HG02798 (cell line): ENCODE measurements around the gene TRPM7.
"Not testable (repeated sequence)": the region's sequence is repeated elsewhere in the genome, so short reads cannot be mapped to it uniquely, and the experiment has no call there.

ENCODE experiments used
- ATAC-seq: cut with Tn5 transposase; IDR thresholded peaks from one replicate; pipeline ENCODE4 v1.9.1; 2021; ENCODE audit warnings: mild to moderate bottlenecking; ENCODE audit not compliant: unreplicated experiment, poor library complexity

TRPM7 gene, protein sequence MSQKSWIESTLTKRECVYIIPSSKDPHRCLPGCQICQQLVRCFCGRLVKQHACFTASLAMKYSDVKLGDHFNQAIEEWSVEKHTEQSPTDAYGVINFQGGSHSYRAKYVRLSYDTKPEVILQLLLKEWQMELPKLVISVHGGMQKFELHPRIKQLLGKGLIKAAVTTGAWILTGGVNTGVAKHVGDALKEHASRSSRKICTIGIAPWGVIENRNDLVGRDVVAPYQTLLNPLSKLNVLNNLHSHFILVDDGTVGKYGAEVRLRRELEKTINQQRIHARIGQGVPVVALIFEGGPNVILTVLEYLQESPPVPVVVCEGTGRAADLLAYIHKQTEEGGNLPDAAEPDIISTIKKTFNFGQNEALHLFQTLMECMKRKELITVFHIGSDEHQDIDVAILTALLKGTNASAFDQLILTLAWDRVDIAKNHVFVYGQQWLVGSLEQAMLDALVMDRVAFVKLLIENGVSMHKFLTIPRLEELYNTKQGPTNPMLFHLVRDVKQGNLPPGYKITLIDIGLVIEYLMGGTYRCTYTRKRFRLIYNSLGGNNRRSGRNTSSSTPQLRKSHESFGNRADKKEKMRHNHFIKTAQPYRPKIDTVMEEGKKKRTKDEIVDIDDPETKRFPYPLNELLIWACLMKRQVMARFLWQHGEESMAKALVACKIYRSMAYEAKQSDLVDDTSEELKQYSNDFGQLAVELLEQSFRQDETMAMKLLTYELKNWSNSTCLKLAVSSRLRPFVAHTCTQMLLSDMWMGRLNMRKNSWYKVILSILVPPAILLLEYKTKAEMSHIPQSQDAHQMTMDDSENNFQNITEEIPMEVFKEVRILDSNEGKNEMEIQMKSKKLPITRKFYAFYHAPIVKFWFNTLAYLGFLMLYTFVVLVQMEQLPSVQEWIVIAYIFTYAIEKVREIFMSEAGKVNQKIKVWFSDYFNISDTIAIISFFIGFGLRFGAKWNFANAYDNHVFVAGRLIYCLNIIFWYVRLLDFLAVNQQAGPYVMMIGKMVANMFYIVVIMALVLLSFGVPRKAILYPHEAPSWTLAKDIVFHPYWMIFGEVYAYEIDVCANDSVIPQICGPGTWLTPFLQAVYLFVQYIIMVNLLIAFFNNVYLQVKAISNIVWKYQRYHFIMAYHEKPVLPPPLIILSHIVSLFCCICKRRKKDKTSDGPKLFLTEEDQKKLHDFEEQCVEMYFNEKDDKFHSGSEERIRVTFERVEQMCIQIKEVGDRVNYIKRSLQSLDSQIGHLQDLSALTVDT (N-terminal part only)

DNA sequence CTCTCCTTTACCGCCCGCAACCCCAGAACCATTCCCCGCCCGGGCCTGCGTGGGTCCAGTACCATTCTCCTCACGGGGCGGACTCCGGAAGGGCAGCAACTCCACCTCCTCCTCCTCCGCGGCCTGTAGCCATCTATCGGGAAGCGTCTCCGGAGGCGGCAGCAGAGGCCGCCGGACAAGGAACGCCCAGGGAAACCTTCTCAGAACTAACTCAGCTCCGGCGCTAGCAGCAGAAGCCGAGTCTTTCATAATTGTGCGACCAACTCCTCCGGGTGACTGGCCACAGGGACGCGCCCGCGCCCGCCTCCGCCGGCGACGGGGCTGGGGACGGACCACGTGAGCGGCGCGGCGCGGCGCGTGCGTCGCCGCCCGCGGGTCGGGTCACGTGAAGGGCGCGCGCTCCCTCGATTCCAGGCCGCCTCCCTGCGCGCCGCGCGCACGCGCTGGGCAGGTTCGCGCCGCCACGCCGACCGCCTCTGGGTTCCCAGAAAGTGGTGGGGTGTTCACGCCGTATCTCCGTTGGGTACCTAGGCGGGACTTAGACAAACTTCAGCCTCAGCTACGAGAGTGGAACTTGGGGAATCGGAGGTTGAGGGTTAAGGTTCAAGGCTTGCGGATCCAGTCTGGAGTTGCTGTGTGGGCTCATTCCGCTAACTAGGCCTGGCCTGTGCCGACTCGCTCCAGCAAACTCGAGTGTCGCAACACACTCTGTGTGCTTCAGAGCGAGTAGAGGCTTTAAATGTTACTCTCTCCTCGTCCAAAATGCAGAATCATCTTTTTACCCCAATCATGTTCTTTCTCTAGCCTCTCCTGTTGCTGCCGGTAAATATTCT lies at the start of gene TRPM7:
TSS of gene TRPM7 (minus strand) at position 329 of the 833 bp plus-strand sequence. CDS start at position 65, 264 bp downstream.
- ATAC-seq, result peak; percentile 90

DNA sequence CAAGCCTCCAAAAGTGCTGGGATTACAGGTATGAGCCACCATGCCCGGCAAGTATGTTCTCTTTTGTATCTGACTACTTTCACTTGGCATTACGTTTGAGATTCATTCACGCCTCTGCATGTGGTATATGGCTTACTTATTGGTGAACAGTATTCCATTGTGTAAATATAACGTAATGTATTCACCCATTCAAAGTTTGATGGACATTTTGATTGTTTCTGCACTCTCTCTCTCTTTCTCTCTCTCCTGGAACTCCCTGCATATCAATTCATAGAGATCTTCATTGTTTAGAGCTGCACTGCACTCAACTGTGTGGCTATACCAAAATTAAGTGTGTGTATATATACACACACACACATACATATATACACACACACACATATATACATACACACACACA lies 48.6 kb upstream of the TRPM7 start:
- no peak for ATAC-seq

DNA sequence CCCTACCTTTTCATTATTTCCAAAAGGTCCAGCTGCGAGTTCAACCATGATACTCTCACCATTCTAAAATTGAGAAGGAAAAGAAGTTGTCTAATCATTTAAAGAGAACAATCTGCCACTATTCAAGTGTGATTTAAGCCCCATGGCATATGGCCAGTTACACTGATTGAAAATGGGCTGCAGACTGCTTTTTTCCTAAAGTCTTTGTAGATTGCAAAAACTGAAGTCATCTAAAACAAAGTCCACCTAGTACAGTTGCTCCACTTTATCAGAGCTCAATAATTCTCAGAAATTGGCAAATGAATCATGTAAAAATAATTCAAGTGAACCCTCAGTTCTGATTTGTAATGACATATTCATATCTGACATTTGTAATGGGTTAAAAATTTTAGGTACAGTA lies 39.7 kb upstream of the TRPM7 start:
- no peak for ATAC-seq

DNA sequence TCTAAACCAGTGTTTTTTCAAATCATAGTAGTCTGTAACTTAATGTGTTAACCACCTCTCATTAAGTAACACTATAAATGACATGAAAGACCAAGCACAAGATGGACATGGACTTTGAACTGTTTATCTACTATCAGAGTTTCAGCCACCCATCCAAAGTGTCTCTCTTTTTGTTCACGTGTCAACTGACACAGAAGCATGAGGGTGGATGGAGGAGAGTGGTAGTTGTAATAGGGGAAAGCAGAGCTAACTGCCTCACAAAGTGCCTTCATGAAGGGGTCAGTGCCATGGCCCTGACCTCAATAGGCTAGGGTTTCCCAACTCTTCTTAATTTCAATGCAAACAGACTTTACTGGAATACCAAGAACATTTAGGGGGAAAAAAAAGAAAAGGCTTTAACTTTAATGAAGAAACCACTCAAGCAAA lies 32.1 kb upstream of the TRPM7 start:
- no peak for ATAC-seq

DNA sequence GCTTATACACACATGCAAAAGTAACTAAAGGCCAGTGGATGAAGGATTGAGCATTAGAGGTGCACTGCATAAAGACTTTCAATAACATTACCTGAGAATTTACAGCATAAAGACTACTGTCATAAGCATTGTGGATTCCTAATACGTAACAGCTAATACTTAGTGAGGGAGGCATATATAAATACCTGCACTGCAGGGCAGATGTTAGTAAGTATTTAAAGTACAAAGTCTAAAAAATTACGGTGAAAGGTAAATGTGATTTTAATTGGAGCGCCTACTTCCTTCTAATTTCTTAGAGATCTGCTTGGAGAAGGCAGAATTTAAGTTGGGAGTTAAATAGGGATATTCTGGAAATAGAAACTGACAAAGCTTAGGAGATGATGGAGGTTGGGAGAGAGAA lies 25.4 kb upstream of the TRPM7 start:
- no peak for ATAC-seq

DNA sequence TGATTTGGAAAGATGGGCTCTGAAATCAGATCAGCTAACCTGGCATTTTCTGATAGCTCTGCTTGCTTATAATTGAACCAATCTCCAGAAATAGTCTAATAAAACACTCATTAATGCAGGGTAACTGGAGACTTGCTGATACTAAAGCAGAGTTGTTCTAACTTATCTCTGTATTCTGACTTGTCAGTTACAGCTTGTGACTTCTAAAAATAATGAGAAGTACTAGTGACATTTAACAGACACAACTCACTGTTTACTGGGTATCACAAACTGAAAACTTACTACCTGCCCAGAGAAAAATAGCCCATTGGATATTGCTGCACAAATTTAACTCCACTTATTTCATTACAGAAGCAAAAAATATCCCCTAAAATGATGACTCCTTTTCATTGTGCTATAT lies 24.0 kb upstream of the TRPM7 start:
- ATAC-seq, result no peak

DNA sequence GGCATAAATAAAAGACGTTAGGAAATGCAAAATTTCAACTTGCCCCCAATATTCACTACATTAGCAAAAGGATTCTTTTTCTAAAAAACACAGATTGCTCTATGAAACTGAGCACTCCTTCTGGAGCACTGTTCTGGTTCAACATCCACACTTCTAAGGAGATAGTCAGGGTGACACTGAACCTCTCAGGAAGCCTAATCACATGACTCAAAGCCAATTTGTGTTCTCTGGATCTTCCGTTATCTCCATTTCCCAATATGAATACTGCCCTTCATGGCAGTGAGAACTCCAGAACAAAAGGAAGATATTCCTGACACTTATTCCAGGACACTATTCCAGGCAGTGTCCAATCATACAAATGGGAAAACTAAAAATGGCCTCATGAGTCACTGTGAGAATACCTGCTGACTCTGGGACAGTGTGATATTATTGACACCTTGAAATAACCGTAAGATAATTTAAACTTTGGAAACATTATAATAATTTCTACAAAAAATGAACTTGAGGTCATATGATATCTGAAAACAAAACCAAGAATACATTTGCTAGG lies 21.4 kb upstream of the TRPM7 start:
- ATAC-seq, result no peak

DNA sequence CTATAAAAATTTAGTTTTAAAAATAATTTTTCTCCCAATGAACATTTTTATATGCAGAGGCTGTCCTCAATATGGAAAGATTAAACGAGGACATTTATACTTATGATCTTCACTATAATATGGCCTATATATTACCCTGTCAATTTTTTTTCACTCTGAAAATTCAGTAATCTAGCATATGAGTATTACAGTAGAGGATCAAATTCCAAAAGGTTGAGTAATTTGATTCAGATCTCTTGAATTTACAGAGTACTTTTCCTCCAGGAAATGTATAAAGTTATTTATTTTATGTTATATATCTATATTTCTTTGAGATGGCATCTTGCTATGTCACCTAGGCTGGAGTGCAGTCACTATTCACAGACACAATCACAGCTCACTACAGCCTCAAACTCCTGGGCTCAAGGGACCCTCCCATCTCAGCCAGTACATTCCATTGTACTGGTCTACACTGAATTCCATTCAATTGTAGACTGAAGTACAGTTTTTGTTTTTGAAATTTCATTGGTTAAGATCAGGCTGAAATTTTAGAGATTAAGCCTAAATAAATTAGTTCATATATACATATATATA lies 16.3 kb upstream of the TRPM7 start:
- ATAC-seq, result no peak

DNA sequence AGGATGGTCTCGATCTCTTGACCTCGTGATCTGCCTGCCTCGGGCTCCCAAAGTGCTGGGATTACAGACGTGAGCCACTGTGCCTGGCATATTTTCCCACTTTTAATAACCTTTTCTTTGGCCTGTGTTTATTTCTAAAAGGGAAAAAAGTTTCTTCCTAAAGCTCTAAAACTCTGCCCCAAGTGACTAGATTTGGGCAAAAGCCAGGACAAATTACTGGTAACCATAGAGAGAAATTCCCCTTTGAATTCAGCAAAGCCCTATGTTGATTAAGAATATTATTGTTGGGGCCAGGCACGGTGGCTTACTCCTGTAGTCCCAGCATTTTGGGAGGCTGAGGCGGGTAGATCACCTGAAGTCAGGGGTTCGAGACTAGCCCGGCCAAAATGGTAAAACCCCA lies 11.5 kb upstream of the TRPM7 start:
- no peak for ATAC-seq

DNA sequence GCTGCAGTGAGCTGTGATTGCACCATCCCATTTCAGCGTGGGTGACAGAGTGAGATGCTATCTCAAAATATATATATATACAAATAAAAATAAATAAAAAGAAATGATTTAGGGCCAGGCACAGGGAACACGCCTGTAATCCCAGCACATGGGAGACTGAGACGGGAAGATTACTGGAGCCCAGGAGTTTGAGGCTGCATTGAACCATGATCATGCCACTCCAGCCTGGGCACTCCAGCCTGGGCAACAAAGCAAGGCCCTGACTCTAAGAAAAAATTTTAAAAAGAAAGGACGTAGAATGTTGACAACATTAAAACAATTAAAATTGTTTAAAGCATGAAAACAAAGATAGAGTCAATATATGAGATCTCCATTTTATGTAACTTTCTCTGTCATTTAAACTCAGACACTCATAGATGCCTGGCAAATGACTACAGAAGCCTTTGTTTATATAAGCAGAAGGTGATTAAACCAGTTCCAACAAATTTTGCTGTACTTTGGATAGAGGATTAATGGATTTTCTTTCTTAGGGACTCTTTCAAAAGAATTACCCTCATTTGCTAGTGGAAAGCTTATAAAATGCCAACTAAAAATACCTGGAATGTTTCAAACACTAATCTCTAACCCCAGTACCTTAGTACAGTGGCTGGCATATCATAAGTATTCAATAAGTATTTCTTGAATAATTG lies 10.7 kb upstream of the TRPM7 start:
- ATAC-seq, result no peak

DNA sequence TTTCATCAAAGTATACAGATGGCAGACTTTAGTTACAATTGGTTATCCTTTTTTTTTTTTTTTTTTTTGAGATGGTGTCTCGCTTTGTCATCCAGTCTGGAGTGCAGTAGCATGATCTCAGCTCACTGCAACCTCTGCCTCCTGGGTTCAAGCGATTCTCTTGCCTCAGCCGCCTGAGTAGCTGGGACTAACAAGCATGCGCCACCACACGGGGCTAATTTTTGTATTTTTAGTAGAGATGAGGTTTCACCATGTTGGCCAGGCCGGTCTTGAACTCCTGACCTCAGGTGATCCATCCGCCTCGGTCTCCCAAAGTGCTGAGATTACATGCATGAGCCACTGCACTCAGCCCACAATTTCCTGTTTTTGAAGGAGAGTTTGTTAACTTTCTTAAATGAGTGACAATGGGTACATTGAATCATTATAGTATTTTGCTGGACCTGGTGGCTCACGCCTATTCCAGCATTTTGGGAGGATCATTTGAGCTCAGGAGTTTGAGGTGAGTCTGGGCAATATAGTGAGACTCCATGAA lies 8.1 kb upstream of the TRPM7 start:
- not testable (repeated sequence) for ATAC-seq

DNA sequence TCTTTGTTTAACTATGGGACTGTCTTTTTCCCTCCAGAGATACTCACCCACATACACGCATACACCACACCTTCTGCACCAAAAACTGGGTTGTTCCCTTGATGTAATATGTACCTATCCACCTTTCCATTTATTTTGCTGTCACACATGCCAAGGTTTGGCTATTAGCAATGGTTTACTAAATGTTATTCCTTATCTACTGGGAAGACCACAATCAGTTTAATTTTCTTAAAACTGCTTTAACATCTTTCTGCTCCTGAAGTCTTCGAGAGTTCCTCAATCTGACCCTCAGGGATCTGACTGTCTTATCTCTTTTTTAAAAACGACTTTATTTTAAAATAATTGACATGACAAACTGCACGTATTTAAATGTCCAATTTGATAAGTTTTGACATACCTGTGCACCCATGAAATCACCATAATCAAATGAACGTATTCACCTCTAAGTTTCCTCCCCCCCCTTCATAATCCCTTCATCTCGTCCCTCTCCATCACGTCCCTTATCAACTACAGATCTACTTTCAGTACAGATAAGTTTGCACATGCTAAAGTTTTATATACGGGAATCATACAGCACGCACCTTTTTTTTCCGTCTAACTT lies 805 bp upstream of the TRPM7 start:
- ATAC-seq, result no peak

DNA sequence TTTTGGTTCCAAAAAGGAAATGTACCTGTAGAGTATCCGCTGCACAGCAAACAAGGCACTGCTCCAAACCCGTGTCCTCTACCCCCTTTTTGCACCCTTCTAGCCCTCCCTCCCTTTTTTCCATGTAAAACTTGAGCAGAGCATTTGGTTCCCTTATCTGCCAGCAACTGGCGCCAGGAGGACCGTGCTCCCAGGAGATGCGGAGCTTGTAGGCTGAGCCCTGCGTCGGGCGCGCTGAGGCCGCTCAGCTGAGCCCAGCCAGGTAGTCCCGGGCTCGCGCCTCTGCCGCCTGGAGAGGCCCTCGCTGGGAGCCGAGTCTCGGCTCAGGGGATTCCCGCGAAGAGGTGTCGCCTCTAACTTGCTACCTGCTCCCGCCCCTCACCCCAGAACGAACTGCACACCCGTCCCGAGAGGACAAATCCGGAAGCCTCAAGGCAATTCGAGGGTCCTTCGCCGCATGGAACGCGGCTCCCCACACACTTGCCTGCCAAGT lies 575 bp downstream of the TRPM7 start:
- ATAC-seq, result peak; percentile 71

DNA sequence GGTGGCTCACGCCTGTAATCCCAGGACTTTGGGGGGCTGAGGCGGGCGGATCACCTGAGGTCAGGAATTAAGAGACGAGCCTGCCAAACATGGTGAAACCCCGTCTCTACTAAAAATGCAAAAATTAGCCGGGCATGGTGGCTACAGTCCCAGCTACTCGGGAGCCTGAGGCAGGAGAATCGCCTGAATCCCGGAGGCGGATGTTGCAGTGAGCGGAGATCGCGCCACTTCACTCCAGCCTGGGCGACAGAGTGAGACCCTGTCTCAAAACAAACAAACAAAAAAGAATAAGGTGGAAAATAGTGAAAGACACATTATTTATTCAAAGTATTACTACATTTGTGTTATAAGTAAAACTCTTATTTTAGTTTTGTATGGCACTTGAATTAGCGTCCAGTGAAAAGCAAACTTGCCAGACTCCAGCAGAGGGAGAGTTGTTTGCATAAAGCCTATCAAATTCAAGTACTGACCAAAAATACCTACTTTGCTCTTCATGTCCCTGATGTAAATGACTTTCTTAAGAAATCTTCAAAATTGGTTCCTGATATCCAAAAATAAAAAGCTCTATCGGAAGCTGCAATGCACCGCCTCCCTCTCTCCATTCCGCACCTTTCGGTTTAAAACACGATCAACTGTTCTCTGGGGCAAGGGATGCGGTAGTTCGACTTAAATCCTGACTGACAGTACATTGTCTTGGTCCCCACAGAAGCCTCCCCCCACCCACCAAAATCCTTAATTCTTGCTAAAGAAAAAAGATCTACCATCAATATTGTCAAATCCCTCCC lies 1.2 kb downstream of the TRPM7 start:
- no peak for ATAC-seq

DNA sequence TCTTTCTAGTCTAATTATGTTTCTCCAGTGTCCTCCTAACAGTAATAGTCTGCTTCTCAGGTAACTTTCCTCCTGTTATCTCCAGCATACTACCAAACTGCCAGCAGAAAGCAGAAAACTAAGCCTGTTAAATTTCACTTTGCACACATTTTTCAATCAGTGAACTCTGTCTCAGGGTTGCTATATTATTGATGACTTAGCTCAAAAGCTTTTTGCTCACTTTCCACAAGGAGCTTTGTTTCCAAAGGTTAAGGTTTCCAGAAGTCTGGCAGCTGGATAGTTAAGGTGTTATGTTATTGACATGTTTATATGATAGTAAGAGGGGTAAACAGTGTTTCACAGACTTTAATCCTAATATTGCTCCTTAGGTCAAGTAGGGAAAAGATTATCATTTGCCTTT lies 5.1 kb downstream of the TRPM7 start:
- no peak for ATAC-seq

DNA sequence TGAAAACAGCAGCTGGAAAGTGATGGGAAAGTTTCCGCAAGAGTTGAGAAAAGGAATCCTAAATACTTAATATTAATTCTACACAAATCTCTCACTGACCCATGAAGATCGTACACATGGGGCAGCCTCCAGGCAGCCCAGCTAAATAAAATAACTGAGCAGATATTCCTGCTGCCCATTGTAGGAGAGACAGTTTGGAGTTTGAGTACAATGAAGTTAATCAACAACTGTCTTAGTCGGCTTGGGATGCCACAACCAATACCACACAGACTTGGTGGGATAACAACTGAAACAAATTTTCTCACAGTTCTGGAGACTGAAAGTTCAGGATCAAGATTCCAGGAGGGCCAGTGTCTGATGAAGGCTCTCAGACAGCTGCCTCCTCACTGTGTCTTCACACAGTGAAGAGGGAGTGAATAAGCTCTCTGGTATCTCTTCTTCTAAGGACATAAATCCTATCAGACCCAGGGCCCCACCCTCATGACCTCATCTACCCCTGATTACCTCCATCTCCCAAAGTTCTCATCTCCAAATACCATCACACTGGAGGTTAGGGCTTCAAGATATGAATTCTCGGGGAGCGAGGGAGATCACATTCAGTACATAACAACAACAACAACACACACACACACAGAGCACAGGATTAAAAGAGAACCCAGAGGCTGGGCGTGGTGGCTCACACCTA lies 9.7 kb downstream of the TRPM7 start:
- no peak for ATAC-seq
